SK-N-SH treated with all-trans-retinoic acid at 6 μM for 48 hours (cell line): ENCODE data around the gene RAB5A.
"Not testable (repeated sequence)": the region's sequence is repeated elsewhere in the genome, so short reads cannot be mapped to it uniquely, and the experiment has no call there.

Experiments
- ATAC-seq: fragments of 200-7000 bp; cut with Tn5 transposase; 3 replicates; pipeline ENCODE4 v1.9.1; 2020; ENCODE audit warnings: mild to moderate bottlenecking, moderate library complexity
- ARNTL ChIP-seq: fragments of 450-650 bp; formaldehyde crosslinking; IDR thresholded peaks from 2 replicates; pipeline ENCODE4 v1.5.0; 2020; ENCODE audit warnings: low read depth, mild to moderate bottlenecking, moderate library complexity, borderline replicate concordance
- BACH2 ChIP-seq: fragments of 250-450 bp; sonication (Bioruptor Pico); IDR thresholded peaks from 2 replicates; pipeline ENCODE4 v1.9.0; 2021; ENCODE audit warnings: mild to moderate bottlenecking, borderline replicate concordance
- CREB5 ChIP-seq: fragments of 250-450 bp; sonication (Bioruptor Pico); IDR thresholded peaks from 2 replicates; pipeline ENCODE4 v1.5.1; 2020; ENCODE audit warnings: low read depth, mild to moderate bottlenecking, moderate library complexity
- CSDC2 ChIP-seq: fragments of 250-450 bp; sonication (Bioruptor Pico); IDR thresholded peaks from 2 replicates; pipeline ENCODE4 v1.5.0; 2020; ENCODE audit warnings: mild to moderate bottlenecking, moderate library complexity
- CSRNP3 ChIP-seq: fragments of 250-450 bp; sonication (Bioruptor Pico); IDR thresholded peaks from 2 replicates; pipeline ENCODE4 v1.5.1; 2021; ENCODE audit warnings: mild to moderate bottlenecking, moderate library complexity
- ESRRG ChIP-seq: fragments of 250-450 bp; sonication (Bioruptor Pico); IDR thresholded peaks from 2 replicates; pipeline ENCODE4 v1.6.1; 2021; ENCODE audit warnings: mild to moderate bottlenecking
- GLIS3 ChIP-seq: fragments of 250-450 bp; sonication (Bioruptor Pico); IDR thresholded peaks from 2 replicates; pipeline ENCODE4 v1.5.0; 2020; ENCODE audit warnings: mild to moderate bottlenecking, moderate library complexity
- ISL1 ChIP-seq: fragments of 250-450 bp; sonication (Bioruptor Pico); IDR thresholded peaks from 2 replicates; pipeline ENCODE4 v2.1.2; 2022; ENCODE audit warnings: mild to moderate bottlenecking, moderate library complexity
- OSR1 ChIP-seq: fragments of 250-450 bp; sonication (Bioruptor Pico); IDR thresholded peaks from 2 replicates; pipeline ENCODE4 v1.8.0; 2022; ENCODE audit warnings: moderate library complexity, mild to moderate bottlenecking, inconsistent platforms
- PPARA ChIP-seq: fragments of 250-450 bp; sonication (Bioruptor Pico); IDR thresholded peaks from 2 replicates; pipeline ENCODE4 v1.5.0; 2020; ENCODE audit warnings: mild to moderate bottlenecking, borderline replicate concordance
- RARB ChIP-seq: fragments of 250-450 bp; sonication (Bioruptor Pico); IDR thresholded peaks from 2 replicates; pipeline ENCODE4 v1.8.0; 2021; ENCODE audit warnings: mild to moderate bottlenecking, moderate library complexity
- SNAI2 ChIP-seq: fragments of 250-450 bp; sonication (Bioruptor Pico); IDR thresholded peaks from 2 replicates; pipeline ENCODE4 v1.5.0; 2020; ENCODE audit warnings: mild to moderate bottlenecking, moderate library complexity
- TCF4 ChIP-seq: fragments of 250-450 bp; sonication (Bioruptor Pico); IDR thresholded peaks from 2 replicates; pipeline ENCODE4 v1.8.0; 2021; ENCODE audit warnings: mild to moderate bottlenecking, moderate library complexity, borderline replicate concordance
- TOX ChIP-seq: fragments of 250-450 bp; sonication (Bioruptor Pico); IDR thresholded peaks from 2 replicates; pipeline ENCODE4 v1.8.0; 2021; ENCODE audit warnings: mild to moderate bottlenecking, moderate library complexity, borderline replicate concordance
- ZC3H10 ChIP-seq: fragments of 250-450 bp; sonication (Bioruptor Pico); IDR thresholded peaks from 2 replicates; pipeline ENCODE4 v1.5.1; 2021; ENCODE audit warnings: mild to moderate bottlenecking, moderate library complexity
- ZFP3 ChIP-seq: fragments of 250-450 bp; sonication (Bioruptor Pico); IDR thresholded peaks from 2 replicates; pipeline ENCODE4 v1.5.0; 2020; ENCODE audit warnings: mild to moderate bottlenecking, moderate library complexity
- ZFP30 ChIP-seq: fragments of 450-650 bp; formaldehyde crosslinking; IDR thresholded peaks from 2 replicates; pipeline ENCODE4 v1.5.0; 2022; ENCODE audit warnings: mild to moderate bottlenecking, moderate library complexity
- ZNF565 ChIP-seq: fragments of 450-650 bp; formaldehyde crosslinking; conservative IDR thresholded peaks from 2 replicates; pipeline ENCODE4 v1.5.0; 2020; ENCODE audit warnings: low read depth, mild to moderate bottlenecking, moderate library complexity
- ZNF70 ChIP-seq: fragments of 450-650 bp; formaldehyde crosslinking; IDR thresholded peaks from 2 replicates; pipeline ENCODE4 v1.5.0; 2020; ENCODE audit warnings: mild to moderate bottlenecking, moderate library complexity
- ZNF8 ChIP-seq: fragments of 450-650 bp; formaldehyde crosslinking; IDR thresholded peaks from 2 replicates; pipeline ENCODE4 v1.5.0; 2020; ENCODE audit warnings: mild to moderate bottlenecking, moderate library complexity
- TF ChIP-seq, protein P1 (sequence below): fragments of 250-450 bp; sonication (Bioruptor Pico); IDR thresholded peaks from 2 replicates; pipeline ENCODE4 v1.8.0; 2021; ENCODE audit warnings: low read depth, mild to moderate bottlenecking, moderate library complexity, borderline replicate concordance
- TF ChIP-seq, protein P2 (sequence below): fragments of 250-450 bp; sonication (Bioruptor Pico); IDR thresholded peaks from 2 replicates; pipeline ENCODE4 v1.5.0; 2020; ENCODE audit warnings: mild to moderate bottlenecking, moderate library complexity

Gene RAB5A

GRCh38 chr3:19948226-19948591, 1.3 kb downstream of the RAB5A start (continued):
- TF ChIP-seq, protein P1, sequence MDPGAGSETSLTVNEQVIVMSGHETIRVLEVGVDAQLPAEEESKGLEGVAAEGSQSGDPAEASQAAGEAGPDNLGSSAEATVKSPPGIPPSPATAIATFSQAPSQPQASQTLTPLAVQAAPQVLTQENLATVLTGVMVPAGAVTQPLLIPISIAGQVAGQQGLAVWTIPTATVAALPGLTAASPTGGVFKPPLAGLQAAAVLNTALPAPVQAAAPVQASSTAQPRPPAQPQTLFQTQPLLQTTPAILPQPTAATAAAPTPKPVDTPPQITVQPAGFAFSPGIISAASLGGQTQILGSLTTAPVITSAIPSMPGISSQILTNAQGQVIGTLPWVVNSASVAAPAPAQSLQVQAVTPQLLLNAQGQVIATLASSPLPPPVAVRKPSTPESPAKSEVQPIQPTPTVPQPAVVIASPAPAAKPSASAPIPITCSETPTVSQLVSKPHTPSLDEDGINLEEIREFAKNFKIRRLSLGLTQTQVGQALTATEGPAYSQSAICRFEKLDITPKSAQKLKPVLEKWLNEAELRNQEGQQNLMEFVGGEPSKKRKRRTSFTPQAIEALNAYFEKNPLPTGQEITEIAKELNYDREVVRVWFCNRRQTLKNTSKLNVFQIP: no peak
- TF ChIP-seq CSRNP3 (CRISPR knock-in tag) (no peak), ZNF8 (CRISPR knock-in tag) (no peak)

GRCh38 chr3:19950316-19950715, 3.4 kb downstream of the RAB5A start:
- ATAC-seq: no peak
- no peak for TF ChIP-seq PPARA
- TF ChIP-seq TOX (CRISPR knock-in tag): no peak
- no peak for TF ChIP-seq CSDC2 (CRISPR knock-in tag)

- ATAC-seq: no peak
- no peak for TF ChIP-seq GLIS3 (CRISPR knock-in tag)
- TF ChIP-seq, all 23 proteins: peak for 0
Measured at GRCh38 chr3:19954676-19955075, 7.8 kb downstream of the RAB5A start.

GRCh38 chr3:19957354-19957753, 10.5 kb downstream of the RAB5A start:
- not testable (repeated sequence) for ATAC-seq

GRCh38 chr3:19959505-19959904, 12.6 kb downstream of the RAB5A start:
- TF ChIP-seq ESRRG (CRISPR knock-in tag) (no peak), ZFP3 (no peak), GLIS3 (CRISPR knock-in tag) (no peak), ZFP30 (CRISPR knock-in tag) (no peak), OSR1 (CRISPR knock-in tag) (no peak), TOX (CRISPR knock-in tag) (no peak), CSRNP3 (CRISPR knock-in tag) (no peak), RARB (no peak), CREB5 (CRISPR knock-in tag) (no peak), ZC3H10 (CRISPR knock-in tag) (no peak), ZNF565 (CRISPR knock-in tag) (no peak), BACH2 (CRISPR knock-in tag) (no peak), SNAI2 (CRISPR knock-in tag) (no peak), ARNTL (CRISPR knock-in tag) (no peak), TCF4 (no peak), ZNF70 (CRISPR knock-in tag) (no peak), ISL1 (CRISPR knock-in tag) (no peak)
- TF ChIP-seq, protein P2, sequence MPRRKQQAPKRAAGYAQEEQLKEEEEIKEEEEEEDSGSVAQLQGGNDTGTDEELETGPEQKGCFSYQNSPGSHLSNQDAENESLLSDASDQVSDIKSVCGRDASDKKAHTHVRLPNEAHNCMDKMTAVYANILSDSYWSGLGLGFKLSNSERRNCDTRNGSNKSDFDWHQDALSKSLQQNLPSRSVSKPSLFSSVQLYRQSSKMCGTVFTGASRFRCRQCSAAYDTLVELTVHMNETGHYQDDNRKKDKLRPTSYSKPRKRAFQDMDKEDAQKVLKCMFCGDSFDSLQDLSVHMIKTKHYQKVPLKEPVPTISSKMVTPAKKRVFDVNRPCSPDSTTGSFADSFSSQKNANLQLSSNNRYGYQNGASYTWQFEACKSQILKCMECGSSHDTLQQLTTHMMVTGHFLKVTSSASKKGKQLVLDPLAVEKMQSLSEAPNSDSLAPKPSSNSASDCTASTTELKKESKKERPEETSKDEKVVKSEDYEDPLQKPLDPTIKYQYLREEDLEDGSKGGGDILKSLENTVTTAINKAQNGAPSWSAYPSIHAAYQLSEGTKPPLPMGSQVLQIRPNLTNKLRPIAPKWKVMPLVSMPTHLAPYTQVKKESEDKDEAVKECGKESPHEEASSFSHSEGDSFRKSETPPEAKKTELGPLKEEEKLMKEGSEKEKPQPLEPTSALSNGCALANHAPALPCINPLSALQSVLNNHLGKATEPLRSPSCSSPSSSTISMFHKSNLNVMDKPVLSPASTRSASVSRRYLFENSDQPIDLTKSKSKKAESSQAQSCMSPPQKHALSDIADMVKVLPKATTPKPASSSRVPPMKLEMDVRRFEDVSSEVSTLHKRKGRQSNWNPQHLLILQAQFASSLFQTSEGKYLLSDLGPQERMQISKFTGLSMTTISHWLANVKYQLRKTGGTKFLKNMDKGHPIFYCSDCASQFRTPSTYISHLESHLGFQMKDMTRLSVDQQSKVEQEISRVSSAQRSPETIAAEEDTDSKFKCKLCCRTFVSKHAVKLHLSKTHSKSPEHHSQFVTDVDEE: no peak
- no peak for ATAC-seq
